ENCODE measurements around the gene HGS. TPM values are rescaled to one million over a fixed set of nuclear protein-coding genes. Genes with fewer than 3 reads are reported as not detected.

The HGS gene
- total RNA-seq, 1 donor from 2014 or later = 101 TPM

GRCh38 chr17:81702934-81703746 lies 19.3 kb downstream of the HGS start, which contains the start of gene MRPL12:
Gene MRPL12, plus strand, starts transcription at chr17:81703367. Its CDS starts 135 bp downstream, at chr17:81703502.
- DNase-seq (ENCODE audit: low read depth) = peak; percentile 95

DNA sequence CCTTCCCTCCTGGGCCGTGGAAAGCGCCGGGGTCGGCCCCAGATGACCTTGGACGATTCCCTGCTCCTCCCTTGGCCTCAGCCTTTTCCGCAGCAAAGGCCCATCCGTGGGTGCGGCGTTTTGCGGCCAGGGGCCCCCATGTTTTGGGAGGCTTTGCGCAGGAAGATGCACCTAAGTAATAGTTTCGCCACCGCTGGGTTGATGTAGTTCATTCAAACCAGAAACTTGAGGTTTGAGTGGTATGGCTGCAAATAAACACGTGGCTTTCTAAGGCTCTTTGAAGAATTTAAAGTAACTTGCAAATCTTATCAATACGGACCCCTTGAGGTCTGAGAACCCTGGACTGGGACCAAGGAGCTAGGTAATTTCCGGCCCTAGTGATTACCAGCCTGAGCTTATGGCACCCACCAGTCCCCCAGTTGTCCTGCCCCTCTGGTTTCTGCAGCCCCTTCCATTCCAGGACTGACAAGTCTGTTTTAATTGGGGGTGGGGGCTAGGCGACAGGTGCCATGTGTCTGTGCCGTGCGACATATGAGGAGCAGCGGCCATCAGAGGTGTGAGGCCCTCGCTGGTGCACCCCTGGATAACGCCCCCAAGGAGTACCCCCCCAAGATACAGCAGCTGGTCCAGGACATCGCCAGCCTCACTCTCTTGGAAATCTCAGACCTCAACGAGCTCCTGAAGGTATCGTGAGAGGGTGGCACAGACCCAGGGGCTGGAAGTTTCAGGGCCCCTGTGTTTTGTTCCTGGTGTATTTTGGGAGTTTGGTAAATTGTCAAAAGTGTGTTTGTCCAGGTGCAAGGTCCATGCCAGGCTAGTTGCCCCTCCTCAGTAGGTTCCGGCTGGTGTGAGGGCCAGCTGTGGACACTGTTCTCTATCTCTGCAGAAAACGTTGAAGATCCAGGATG lies 20.2 kb downstream of the HGS start:
- no peak for DNase-seq (ENCODE audit: low read depth)

DNA sequence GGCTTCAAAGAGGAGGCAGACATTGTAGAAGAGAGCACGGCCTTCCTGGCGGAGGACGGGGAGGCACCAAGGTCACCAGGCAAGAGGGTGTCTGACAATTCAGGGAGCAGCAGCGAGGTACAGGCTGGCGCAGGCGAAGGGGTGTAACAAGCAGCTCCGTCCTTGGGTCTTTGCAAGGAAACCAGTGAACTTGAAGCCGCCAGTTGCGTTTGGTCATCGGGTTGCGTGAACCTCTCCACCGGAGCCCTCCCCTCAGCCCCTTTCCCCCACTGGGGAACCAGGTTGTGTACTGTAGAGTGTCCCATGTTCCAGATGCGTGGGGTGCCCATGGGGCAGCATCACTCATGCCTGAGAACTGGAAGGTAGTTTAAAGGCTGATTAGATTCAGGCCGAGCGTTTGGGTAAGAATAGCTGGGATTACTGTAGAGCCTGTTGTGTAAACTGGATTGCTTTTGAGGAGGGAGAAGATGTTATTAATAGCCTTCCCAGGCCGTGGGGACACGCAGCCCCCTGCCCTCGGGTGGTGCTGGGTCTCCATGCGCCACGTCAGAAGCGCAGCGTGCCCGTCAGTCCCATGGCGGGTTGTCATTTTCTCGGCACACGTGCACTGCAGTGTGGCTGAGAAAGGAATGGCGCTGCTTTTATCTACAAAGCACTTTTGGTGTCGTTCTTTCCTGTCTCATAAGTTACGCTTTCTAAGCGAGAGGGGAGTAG lies 21.9 kb downstream of the HGS start:
- no peak for DNase-seq (ENCODE audit: low read depth)

- no peak for DNase-seq (ENCODE audit: low read depth)
Observed at GRCh38 chr17:81706232-81706611, 22.4 kb downstream of the HGS start.

GRCh38 chr17:81706757-81707624 lies 23.2 kb downstream of the HGS start:
- DNase-seq (ENCODE audit: low read depth) = no peak

DNA sequence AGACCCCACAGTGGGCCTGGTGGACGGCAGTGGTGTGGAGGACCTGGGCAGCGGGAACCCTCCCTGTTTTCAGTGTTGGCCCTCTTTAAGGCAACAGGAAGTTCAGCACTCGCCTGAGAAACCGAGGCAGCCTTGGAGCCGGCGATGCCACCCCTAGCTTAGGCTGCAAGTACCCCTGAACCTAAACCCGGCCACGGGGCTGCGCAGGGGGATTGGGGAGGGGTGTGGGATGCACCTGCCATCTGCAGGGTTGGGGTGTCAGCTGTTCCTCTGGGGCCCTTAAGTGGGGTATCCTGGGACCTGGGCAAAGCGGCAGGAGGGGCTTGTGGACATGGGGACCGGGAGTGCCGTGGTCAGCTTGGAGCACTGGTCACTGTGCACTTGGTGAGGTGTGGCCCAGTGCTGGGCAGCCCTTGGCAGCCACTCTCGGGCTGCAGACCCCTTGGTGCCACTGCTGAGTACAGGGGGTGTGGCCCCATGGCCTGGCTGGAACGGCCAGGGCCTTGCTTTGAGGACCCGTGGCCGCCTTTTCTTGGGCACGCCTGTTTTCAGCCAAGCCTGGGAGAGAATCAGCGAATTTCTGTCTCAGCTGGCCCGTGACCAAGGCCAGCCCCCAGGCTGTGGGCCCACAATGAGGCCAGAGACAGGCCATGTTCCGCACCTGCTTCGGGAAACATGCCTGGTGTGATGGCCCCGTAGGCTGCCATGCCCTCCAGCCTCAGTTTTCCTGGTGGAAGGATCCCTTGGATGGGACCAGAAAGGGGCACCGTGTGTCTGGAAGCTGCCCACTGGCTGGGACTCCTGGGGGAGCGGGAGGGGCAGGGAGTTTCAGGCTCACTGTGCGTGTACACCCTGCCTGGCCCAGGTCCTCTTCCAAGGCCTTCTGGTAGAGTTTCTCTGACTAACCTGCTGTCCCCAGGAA lies 24.2 kb downstream of the HGS start:
- no peak for DNase-seq (ENCODE audit: low read depth)

DNA sequence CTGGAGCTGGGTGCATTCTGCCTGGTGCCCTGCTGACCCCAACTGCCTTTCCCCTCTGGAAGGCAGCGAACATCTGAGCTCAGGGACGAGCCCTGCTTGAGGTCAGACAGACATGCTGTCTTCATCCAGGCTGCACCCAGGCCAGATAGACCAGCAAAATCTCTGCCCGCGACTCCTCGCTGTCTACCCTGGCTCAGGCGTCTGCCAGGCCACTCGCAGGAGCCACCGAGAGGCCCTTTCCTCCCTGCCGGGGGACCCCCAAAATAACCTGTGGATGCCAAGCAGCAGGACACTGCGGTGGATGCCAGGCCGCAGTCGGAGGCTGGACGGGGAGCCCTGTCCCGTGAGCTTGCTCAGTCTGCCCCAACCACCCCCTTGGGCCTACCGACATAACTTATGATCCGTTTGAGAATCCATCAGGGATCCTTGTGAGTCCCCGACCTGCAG lies 25.0 kb downstream of the HGS start:
- DNase-seq (ENCODE audit: low read depth) = no peak

GRCh38 chr17:81710514-81711308 lies 26.9 kb downstream of the HGS start:
- no peak for DNase-seq (ENCODE audit: low read depth)

GRCh38 chr17:81711814-81712467 lies 28.1 kb downstream of the HGS start, which contains the start of gene SLC25A10:
Gene SLC25A10, plus strand, starts transcription at chr17:81712284. Its CDS starts 143 bp downstream, at chr17:81712427.
- peak; percentile 77 for DNase-seq (ENCODE audit: low read depth)

GRCh38 chr17:81712468-81713003 lies 28.7 kb downstream of the HGS start:
- DNase-seq (ENCODE audit: low read depth) = peak; percentile 57

DNA sequence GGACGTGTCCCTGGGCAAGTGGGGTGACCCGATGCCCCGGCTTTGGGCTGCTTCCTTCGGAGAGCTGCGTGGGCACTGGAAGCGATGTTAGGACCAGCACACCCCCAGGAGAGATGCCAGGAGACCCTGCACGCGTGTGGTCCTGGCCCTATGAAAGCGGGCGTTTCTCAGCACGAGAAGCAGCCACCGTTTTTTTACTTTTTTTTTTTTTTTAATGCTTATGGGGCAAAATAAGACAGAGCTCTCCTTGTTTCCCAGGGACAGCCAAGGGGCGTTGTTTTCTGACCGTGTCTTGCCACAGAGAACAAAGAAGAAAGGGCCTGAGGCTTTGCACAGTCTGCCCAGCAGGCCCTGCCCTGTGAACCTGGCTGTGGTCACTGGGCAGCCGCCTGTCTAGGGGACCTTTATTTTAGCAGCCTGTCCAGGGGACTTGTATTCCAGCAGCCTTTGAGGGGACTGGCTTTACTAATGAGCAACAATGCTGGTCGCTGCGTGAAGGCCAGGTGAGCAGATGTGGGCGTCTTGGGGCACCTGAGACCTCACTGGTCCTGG lies 29.3 kb downstream of the HGS start:
- DNase-seq (ENCODE audit: low read depth) = no peak

DNA sequence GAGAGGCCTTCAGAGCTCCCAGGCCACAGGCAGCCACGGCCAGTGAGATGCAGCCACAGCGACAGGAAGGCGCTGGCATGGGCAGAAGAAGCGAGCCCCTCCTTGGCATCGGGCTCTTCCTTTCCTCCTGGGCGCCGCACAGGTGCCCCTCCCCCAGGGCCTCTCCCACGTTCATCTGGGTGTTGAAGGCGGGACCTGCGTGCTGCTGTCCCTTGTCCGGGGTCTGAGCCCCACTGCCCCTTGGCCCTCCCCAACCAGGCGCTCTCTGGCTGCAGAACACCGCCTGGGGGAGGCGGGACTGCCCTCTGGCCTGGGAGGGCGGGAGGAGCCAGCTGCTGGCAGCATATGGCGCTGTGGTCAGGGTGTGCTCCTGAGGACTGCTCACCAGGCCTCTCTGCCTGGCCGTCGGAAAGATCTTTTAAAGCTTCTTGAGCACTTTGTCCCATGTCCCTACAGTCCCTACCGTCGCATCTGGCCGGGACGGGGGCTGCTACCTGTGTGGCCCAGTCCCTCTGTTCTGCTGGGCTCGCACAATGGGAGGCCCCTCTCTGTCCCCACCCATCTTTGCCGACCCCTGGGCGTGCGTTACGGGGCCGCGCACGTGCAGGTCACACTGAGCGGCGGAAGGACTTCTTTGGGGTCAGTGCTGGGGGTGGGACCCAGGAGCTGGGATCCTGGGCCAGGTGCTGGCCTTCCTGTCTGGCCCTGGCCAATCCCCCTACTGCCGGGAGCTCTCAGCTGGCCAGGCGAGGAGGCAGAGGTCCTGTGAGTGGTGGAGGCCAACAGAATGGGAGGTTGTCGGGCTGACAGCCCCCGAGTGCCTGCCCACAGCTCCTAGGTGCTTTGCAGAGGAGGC lies 30.0 kb downstream of the HGS start:
- DNase-seq (ENCODE audit: low read depth) = peak; percentile 46

DNA sequence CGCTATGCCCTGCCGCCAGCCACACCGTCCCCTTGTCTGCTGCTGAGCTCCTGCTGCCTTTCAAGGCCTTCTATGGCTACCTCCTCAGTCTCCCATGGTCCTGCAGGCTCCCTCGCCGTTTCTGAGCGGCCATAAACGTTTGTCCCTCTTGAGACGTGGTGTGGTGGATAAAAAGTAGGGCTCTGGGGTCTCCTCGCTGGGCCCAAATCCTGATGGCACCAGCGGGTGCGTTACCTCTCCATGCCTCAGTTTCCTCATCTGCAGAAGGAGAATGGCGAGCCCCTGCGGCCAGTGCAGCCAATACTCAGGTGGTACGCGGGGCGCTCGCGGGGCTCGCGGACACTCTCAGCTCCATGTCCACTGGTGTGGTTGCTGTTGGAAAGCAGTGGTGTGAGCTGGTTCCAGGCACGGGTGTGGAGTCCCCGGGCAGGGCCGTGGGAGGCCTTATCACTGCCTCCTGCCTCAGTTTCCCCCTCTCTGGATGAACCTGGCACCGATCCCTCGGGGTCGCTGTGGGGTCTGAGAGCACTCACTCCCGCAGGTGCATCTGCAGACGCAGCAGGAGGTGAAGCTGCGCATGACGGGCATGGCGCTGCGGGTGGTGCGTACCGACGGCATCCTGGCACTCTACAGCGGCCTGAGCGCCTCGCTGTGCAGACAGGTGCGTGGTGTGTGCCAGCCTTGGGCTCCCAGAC lies 30.7 kb downstream of the HGS start:
- DNase-seq (ENCODE audit: low read depth) = no peak

DNA sequence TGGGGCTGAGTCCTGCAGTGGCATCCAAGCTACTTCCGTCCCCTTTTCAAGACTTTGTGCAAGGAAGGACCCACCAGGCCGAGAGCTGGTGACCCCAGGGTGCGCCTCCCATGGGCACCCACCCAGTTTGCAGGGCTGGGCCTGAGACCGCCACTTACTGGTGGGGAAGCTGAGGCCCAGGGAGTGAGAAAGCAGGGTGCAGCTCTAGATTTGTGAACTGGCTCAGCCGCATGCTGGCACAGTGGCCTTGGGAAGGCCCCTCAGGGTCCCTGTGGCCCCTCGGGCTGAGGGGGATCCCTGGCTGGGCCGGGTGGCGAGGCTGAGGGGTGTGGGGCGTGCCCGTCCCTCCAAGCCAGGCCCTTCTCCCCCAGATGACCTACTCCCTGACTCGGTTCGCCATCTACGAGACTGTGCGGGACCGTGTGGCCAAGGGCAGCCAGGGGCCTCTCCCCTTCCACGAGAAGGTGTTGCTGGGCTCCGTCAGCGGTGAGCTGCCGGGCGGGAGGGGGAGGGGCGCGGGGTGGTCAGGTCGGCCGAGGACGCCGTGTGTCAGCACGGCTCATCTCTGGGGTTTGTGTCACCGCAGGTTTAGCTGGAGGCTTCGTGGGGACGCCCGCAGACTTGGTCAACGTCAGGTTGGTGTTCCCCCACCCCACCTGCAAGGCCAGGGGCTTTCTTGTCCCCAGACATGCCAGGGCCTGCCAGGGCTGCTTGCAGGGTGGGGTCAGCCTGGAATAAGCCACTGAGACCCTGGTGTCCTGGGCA lies 31.5 kb downstream of the HGS start:
- no peak for DNase-seq (ENCODE audit: low read depth)
